NCI-H128 (cell line): Measurements from ENCODE around the gene ZNF385C.

Source experiments
- DNase-seq: peaks from one replicate; lab custom pipeline; 2025; ENCODE audit not compliant: unreplicated experiment; lab: John Stamatoyannopoulos, UW

The ZNF385C gene

GRCh38 chr17:42126836-42127235 lies 28.6 kb upstream of the ZNF385C start:
- no peak for DNase-seq

DNA sequence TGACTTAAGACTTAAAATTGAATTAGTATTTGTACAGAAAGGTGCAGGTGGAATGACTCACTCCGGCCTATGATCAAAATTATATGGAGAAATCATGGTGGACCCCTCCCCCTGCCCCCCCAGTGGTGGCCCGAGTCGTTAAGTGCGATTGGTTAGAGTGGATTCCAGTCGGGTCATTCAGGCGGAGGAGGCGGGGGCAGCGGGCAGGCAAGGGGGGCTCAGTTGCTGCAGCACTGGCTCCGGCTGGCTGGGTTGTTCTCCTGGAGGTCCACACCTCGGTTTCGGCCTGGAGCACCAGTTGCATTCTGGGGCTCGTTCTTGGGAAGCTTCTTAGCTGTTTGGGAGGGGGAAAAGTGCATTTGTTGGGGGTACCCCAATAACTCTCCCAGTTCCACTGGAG lies 27.3 kb upstream of the ZNF385C start:
- no peak for DNase-seq

DNA sequence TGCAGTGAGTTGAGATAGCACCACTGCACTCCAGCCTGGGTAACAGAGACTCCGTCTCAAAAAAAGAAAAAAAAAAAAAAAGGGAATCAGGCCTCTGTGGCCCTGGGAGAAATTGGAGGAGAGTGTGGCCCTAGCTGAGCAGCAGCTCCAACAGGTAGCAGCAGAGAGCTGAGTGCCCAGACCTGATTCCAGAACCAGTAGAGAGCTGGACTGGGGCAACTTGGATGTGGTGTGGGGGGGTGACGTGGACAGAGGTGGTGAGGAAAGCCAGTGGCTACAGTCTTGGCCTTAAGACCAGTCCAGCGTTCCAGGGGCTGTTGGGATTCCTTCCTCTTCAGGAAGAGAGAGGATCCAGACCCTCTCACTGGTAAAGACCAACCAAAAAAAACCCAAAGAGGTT lies 26.0 kb upstream of the ZNF385C start:
- DNase-seq: no peak

DNA sequence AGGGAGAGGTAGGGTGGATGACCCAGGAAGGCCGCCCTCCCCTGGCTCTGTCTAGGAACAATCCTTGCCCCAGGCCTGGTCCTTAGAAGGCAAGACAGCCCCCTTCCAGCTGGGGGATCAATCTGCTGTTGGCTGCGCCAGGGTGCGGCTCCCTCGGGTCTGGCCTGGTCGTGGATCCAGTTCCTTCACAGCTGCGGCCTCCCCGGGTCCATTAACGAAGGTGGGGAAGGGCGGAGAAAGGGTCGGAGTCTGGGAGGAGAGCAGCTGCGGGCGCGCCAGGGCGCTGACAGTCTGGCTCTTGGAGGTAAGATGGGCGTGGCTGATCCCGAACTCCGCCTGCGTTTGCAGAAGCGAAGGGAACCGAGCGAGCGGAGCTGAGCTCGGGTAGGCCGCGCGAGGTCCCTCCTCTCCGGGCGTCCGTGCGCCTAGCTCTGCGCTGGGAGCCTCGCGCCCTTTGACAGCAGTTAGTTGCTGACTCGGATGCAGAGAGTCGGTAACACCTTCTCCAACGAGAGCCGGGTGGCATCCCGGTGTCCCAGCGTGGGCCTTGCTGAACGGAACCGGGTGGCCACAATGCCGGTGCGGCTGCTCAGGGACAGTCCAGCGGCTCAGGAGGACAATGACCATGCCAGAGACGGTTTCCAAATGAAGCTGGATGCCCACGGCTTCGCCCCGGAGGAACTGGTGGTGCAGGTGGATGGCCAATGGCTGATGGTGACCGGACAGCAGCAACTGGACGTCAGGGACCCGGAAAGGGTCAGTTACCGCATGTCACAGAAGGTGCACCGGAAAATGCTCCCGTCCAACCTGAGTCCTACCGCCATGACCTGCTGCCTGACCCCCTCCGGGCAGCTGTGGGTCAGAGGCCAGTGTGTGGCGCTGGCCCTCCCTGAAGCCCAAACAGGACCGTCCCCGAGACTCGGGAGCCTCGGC lies 24.4 kb upstream of the ZNF385C start, which contains the start of gene HSPB9:
HSPB9 (plus strand) TSS at position 434 of the 933 bp plus-strand sequence; CDS start at position 481, 47 bp downstream.
- peak; percentile 12 for DNase-seq

GRCh38 chr17:42120770-42121769 lies 22.8 kb upstream of the ZNF385C start, which contains the start of gene KAT2A:
Gene KAT2A, minus strand, starts transcription at chr17:42121367. Its CDS starts 63 bp downstream, at chr17:42121304.
- DNase-seq: peak; percentile 54

- DNase-seq: no peak
Observed at GRCh38 chr17:42120161-42120769, 22.0 kb upstream of the ZNF385C start.

GRCh38 chr17:42119301-42119700 lies 21.0 kb upstream of the ZNF385C start:
- no peak for DNase-seq

- no peak for DNase-seq
Observed at GRCh38 chr17:42118545-42118944, 20.3 kb upstream of the ZNF385C start.

GRCh38 chr17:42118126-42118510 lies 19.8 kb upstream of the ZNF385C start:
- no peak for DNase-seq

GRCh38 chr17:42117397-42118125 lies 19.3 kb upstream of the ZNF385C start:
- DNase-seq: no peak

DNA sequence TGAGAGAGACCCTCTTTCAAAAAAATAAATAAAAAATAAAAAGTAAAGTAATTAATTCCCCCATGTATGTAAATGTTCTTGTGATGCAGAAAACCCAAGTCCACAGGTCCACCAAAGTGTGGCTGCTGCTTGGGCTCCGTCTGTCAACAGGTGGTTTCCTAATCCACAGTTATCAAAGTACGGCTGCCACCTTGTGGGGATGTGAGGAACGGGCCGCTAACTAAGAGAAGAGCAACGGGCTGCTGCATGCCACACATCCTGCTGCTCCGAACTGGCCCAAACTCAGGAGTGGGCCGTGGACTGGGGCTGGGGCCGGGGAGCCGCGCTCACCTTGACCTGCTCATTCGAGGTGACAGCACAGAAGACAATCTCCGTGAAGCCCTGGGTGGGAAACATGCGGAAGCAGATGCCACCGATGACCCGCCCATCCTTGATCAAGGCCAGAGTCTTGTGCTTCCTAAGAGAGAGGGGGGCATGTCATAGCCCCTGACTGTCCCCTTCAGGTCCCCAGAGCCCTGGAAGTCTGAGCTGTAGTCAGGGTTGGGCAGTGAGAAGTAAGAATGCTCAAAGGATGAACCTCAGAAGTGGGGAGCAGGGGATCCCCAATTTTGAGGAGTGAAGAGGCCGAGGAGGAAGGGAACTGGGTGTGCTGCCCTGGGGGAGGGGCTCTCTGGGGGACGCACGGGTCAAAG lies 18.6 kb upstream of the ZNF385C start:
- peak; percentile 34 for DNase-seq

GRCh38 chr17:42114118-42114517 lies 15.8 kb upstream of the ZNF385C start:
- no peak for DNase-seq

DNA sequence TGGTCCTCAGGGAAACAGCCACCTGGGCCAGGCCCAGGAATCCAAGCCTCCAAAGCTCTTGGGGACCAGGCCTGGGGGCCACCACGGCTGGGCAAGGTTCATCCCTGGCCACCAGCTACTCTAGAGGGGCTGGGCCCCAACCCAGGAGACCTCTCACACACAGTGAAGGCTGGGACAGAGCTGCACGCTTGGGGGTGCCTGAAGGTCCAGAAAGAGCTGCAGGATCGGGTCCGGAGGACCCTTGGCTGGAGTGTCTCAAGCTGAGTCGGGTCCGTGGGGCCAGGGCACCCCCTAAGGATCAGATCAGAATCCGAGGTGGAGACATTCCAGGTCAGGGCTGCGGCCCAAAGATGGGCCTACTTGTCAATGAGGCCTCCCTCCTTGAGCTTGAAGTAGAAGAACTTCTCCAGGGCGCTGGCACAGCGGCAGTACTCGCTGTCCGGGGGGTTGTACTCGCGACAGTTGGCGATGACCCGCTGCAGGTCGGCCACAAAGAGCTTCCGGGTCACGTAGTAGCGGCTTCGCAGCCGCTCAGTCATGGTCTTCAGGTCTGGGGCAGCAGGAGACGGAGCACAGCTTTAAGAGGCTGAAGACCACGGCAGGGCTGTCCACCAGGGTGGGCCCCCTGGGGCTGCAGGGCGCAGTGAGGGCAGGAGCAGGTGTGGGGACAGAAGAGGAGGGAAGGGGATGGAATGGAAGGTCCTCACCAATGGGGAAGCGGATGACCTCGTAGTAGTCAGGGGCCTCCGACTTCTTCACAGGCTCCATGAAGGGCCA lies 15.2 kb upstream of the ZNF385C start:
- no peak for DNase-seq

DNA sequence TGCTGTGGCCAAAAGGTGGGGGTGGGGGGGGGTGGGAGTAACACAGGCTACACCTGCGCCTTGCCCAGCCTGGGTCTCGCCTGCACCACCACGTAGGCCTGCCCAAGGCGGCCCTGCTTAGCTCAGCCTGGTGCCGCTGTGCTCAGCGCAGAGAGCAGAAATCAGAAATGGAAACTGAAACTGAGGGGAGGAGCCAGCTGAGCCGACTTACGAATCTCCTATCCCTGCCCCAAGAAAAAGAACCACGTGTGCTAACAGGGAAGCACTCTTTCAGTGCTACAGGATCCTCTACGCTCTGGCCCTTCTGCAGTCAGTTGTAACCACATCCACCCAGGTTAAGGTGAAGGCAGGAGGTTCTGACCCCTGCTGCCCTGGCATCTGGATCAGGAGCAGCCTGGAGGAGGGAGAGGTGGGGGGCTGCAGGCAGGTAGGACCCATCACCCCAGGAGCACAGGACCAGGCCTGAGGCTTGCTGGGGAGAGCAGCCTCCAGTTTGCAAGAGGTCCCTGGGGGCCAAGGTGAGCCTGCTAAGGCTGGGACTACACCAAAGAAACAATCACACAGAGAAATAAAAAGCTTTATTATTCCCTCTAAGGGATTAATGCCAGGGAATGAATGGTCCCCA lies 14.4 kb upstream of the ZNF385C start, which contains the start of gene DHX58:
DHX58 (minus strand) TSS at position 163 of the 625 bp plus-strand sequence. CDS start 822 bp downstream, outside the sequence.
- no peak for DNase-seq

DNA sequence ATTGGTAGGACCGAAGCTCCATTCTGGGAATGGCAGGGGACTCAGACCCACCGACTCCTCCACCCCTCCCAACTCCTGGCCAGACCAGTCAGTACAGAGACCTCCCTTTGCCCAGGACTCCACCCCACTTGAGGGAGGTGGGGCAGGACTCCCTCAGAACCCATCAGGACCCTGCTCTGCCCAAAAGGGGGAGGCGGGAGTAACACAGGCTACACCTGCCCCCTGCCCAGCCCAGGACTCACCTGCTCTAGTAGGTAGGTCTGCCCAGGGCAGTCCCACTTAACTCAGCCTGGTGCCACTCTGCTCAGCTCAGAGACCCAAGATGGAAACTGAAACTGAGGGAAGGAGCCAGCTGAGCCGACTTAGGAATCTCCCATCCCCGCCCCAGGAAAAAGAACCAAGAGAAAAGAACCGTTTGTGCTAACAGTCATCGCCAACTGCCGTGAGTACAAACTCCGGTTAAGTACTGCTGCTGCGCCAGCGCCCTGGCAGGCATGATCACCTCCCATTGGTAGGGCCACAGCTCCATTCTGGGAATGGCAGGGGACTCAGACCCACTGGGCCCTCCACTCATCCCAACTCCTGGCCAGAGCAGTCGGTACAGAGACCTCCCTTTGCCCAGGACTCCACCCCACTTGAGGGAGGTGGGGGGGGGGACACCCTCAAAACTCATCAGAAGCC lies 13.7 kb upstream of the ZNF385C start:
- DNase-seq: no peak

- no peak for DNase-seq
Observed at GRCh38 chr17:42111265-42111636, 13.0 kb upstream of the ZNF385C start.

- no peak for DNase-seq
Observed at GRCh38 chr17:42110301-42111264, 12.3 kb upstream of the ZNF385C start.
